A549 (cell line): ENCODE results near the gene CCDC106. TPM values are rescaled to one million over a fixed set of nuclear protein-coding genes. Genes with fewer than 3 reads are reported as not detected.

ENCODE experiments used
- ATAC-seq, 2 experiments: fragments of 200-7000 bp in 1 of 2; fragments of >200 bp in 1 of 2; cut with Nextera tagmentation in 1 of 2; cut with Tn5 transposase in 1 of 2; 3 replicates each; pipeline versions ENCODE4 v1.8.0 to v1.9.1; 2018 to 2020; ENCODE audit warnings: mild to moderate bottlenecking in 1 of 2, moderate library complexity in 1 of 2
- CTCF ChIA-PET: fragments of 300-600 bp; sonication (Branson Sonifier 250); formaldehyde crosslinking; extraction: SDS; loops from one replicate; lab custom pipeline; 2021; ENCODE audit warnings: antibody characterized with exemption, inconsistent platforms; lab: Yijun Ruan, JAX
- POLR2A ChIA-PET: fragments of 350-600 bp; formaldehyde crosslinking; extraction: SDS; loops from one replicate; lab custom pipeline; 2021; ENCODE audit warnings: antibody characterized with exemption, inconsistent platforms; lab: Yijun Ruan, JAX
- DNase-seq, 2 experiments: peaks; one replicate each; pipeline versions ENCODE4 v3.0.0 to v3.0.0-alpha.2; 2011 to 2016; ENCODE audit warnings: low read depth in 1 of 2, low spot score in 1 of 2
- FAIRE-seq: peaks from 2 replicates; lab custom pipeline; 2011; peaks lifted over from hg19 to GRCh38; lab: Jason Lieb, UNC
- H3K27ac ChIP-seq, 2 experiments: fragments of >200 bp; sonication (Bioruptor Twin); formaldehyde crosslinking; 3 replicates each; pipeline ENCODE4 v1.5.1; 2016 to 2017
- H3K4me1 ChIP-seq: fragments of >200 bp; sonication (Bioruptor Twin); formaldehyde crosslinking; 3 replicates; pipeline ENCODE4 v1.6.1; 2016
- H3K4me2 ChIP-seq: fragments of >200 bp; sonication (Bioruptor Twin); formaldehyde crosslinking; 3 replicates; pipeline ENCODE4 v1.6.1; 2016
- H3K4me3 ChIP-seq: fragments of >200 bp; sonication (Bioruptor Twin); formaldehyde crosslinking; 3 replicates; pipeline ENCODE4 v1.5.1; 2016
- H3K9me3 ChIP-seq: fragments of >200 bp; sonication (Bioruptor Twin); formaldehyde crosslinking; 3 replicates; pipeline ENCODE4 v1.6.1; 2016
- CBX8 ChIP-seq: fragments of 200-600 bp; sonication (generic); IDR thresholded peaks from 2 replicates; pipeline ENCODE4 v1.6.1; 2016
- CEBPB ChIP-seq, 2 experiments: fragments of >200 bp in 1 of 2; sonication (Bioruptor Twin) in 1 of 2; formaldehyde crosslinking in 1 of 2; IDR thresholded peaks; 2 replicates each; pipeline ENCODE4 v1.6.1; 2012 to 2016
- CHD2 ChIP-seq: fragments of 150-350 bp; IDR thresholded peaks from 2 replicates; pipeline ENCODE4 v1.6.1; 2014; ENCODE audit warnings: low read length; ENCODE audit not compliant: partially characterized antibody
- ESRRA ChIP-seq: fragments of 150-350 bp; IDR thresholded peaks from 2 replicates; pipeline ENCODE4 v1.6.1; 2014; ENCODE audit warnings: mild to moderate bottlenecking, low read length, borderline replicate concordance
- FOSB ChIP-seq: fragments of 250-450 bp; sonication (Bioruptor Pico); IDR thresholded peaks from 2 replicates; pipeline ENCODE4 v1.5.0; 2020; ENCODE audit warnings: mild to moderate bottlenecking, moderate library complexity
- FOXS1 ChIP-seq: fragments of 250-450 bp; sonication (Bioruptor Pico); IDR thresholded peaks from 2 replicates; pipeline ENCODE4 v1.5.0; 2020; ENCODE audit warnings: mild to moderate bottlenecking, moderate library complexity
- HDAC2 ChIP-seq: fragments of 200-600 bp; sonication (generic); IDR thresholded peaks from 2 replicates; pipeline ENCODE4 v1.6.1; 2016
- MAFK ChIP-seq: fragments of 450-650 bp; IDR thresholded peaks from 2 replicates; pipeline ENCODE4 v1.6.1; 2014; ENCODE audit not compliant: partially characterized antibody
- POLR2AphosphoS2 ChIP-seq: conservative IDR thresholded peaks from 2 replicates; pipeline ENCODE4 v1.6.1; 2012; ENCODE audit warnings: low read length, improper control_type of control experiment, inconsistent platforms
- RCOR1 ChIP-seq: fragments of 150-350 bp; IDR thresholded peaks from 2 replicates; pipeline ENCODE4 v1.6.1; 2014; ENCODE audit warnings: antibody characterized with exemption, low read length, low read depth
- REST ChIP-seq: fragments of 200-600 bp; sonication (generic); IDR thresholded peaks from 2 replicates; pipeline ENCODE4 v1.6.1; 2016; ENCODE audit warnings: antibody characterized with exemption, mild to moderate bottlenecking, moderate library complexity
- SMC3 ChIP-seq: fragments of >200 bp; sonication (Bioruptor Twin); formaldehyde crosslinking; IDR thresholded peaks from 3 replicates; pipeline ENCODE4 v1.6.1; 2018; ENCODE audit warnings: inconsistent platforms
- SREBF2 ChIP-seq: fragments of 450-650 bp; IDR thresholded peaks from 2 replicates; pipeline ENCODE4 v1.6.1; 2014; ENCODE audit warnings: mild to moderate bottlenecking, moderate library complexity
- ZSCAN20 ChIP-seq: fragments of 250-450 bp; sonication (Bioruptor Pico); IDR thresholded peaks from 2 replicates; pipeline ENCODE4 v1.8.0; 2022; ENCODE audit warnings: mild to moderate bottlenecking, moderate library complexity
- WGBS: methylation state at CpG from one replicate; pipeline ENCODE4 v1.1.6; 2017; ENCODE audit errors: missing lambda C conversion rate; 5-methylcytosine and 5-hydroxymethylcytosine counted together
- polyA plus RNA-seq, 4 experiments: library from polyadenylated mRNA; depleted of rRNA in 3 of 4; stranded (reverse); fragments of >200 nt; fragmentation: RNase III in 1 of 4; extraction: RNeasy Plus Mini Kit Qiagen cat#74134 plus additional on column Dnase treatment in 1 of 4; gene quantifications; 2 replicates in 3 of 4; 3 replicates in 1 of 4; pipeline ENCODE4 v1.2.3, GENCODE V29; 2011 to 2017
- TF ChIP-seq, protein P1 (sequence below): fragments of >200 bp; sonication (Bioruptor Twin); formaldehyde crosslinking; IDR thresholded peaks from 3 replicates; pipeline ENCODE4 v1.6.1; 2016

Gene CCDC106
- polyA plus RNA-seq, 2 of the 4 experiments (the other 2 are of a cell fraction), result 5.2 to 17.6 TPM

DNA sequence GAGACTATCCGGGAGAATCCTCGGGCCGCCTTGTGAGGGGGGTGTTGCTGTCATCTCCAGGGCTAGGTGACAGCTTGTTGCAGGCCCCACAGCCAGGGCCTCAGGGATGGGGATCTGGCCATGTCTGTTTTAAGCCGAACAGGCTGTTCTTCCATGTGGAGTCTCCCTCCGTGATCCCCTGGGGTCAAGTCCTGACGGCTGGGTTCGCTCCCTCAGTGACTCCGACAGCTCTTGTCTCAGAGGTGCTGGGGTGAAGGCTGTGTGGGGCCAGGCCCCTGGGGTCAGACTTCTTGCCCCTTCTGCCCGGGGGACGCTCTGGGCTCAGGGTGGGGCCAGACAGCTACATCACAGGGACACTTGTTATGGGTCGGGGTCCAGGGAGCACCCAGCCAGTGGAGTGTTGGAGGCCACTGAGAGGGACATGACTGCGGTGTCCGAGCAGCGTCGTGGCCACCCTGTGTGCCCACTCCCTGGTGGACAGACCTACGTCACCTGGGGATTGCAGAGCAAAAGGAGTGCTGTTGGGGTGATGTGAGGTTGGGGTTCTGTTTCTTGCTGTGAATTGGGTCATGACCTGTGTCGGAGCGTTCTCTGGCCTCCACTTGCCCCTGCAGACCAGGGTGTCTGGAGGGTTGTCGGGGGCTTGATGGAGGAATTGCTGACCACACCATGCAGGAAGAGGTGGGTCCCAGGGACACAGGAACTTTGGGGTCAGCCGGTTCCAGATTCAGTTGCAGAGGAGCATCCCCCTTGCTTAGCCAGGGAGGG, 48.5 kb downstream of the CCDC106 start:
- no peak for FAIRE-seq
- Histone ChIP-seq H3K9me3 (no peaks in the 10 kb centered on the region), H3K4me1 (no peaks in the 10 kb centered on the region), H3K4me2 (no peak overlapping the region), H3K4me3 (no peak overlapping the region), H3K27ac (no peak overlapping the region)
- DNase-seq, result no peak
- WGBS, result 95% methylated on average over 19 of the region's 20 CpGs
- CTCF ChIA-PET, result interaction anchor here (1.2 to 1.3 kb wide), 2 partner anchors 8 to 25 kb away, joined by 4 to 7 read pairs; no protein-coding TSS in a partner anchor
- POLR2A ChIA-PET, result no interaction called here
- no peak for ATAC-seq
- TF ChIP-seq HDAC2 (no peak), MAFK (no peak), CEBPB (IDR thresholded peaks at IDR 0.05) (no peak), RCOR1 (no peak), SREBF2 (no peak), ESRRA (no peak)

GRCh38 chr19:55697069-55697440, 49.0 kb downstream of the CCDC106 start:
- DNase-seq (no peak), ATAC-seq (no peak), FAIRE-seq (no peak)
- ChIA-PET CTCF (interaction anchor here (1.1 kb wide), 1 partner anchor 43 kb away, joined by 3 read pairs; no protein-coding TSS in a partner anchor), POLR2A (no interaction called here)
- no peak overlapping the region for H3K4me3 ChIP-seq
- no peak overlapping the region for H3K27ac ChIP-seq
- 93% methylated on average over 12 of the region's 12 CpGs for WGBS
- H3K4me2 ChIP-seq, result no peak overlapping the region
- H3K4me1 ChIP-seq, result no peaks in the 10 kb centered on the region
- TF ChIP-seq RCOR1 (no peak), SMC3 (no peak), FOSB (CRISPR knock-in tag) (no peak), CHD2 (no peak)
- TF ChIP-seq, protein P1, sequence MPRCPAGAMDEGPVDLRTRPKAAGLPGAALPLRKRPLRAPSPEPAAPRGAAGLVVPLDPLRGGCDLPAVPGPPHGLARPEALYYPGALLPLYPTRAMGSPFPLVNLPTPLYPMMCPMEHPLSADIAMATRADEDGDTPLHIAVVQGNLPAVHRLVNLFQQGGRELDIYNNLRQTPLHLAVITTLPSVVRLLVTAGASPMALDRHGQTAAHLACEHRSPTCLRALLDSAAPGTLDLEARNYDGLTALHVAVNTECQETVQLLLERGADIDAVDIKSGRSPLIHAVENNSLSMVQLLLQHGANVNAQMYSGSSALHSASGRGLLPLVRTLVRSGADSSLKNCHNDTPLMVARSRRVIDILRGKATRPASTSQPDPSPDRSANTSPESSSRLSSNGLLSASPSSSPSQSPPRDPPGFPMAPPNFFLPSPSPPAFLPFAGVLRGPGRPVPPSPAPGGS, result no peak
- TF ChIP-seq, all 56 proteins: peak for 0
- H3K9me3 ChIP-seq, result no peaks in the 10 kb centered on the region

DNA sequence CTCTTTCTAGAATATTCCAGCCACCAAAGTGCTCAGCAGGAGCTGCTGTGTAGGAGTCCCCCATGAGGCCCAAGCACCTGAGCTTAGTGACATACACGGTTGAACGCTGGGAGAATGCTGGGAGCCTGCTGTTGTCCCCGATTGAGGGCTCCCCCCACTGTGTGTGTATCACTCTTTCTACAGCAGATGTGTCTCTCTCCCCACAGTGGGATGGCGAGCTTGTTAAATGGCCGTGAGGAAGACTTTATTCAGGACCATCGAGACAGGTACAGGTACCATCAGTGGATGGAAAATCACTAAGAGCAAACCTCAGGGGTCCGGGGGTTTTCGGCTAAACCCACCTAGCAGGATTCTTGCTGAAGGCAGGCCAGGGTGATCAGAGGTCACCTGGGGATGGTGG, 49.7 kb downstream of the CCDC106 start:
- Histone ChIP-seq H3K4me3 (no peak overlapping the region), H3K4me2 (no peak overlapping the region), H3K27ac (no peak overlapping the region), H3K9me3 (no peaks in the 10 kb centered on the region), H3K4me1 (no peaks in the 10 kb centered on the region)
- 93% methylated on average over 8 of the region's 8 CpGs for WGBS
- CTCF ChIA-PET, result interaction anchor here (1.1 kb wide), 1 partner anchor 43 kb away, joined by 3 read pairs; no protein-coding TSS in a partner anchor
- TF ChIP-seq CBX8 (no peak), POLR2AphosphoS2 (no peak), FOXS1 (CRISPR knock-in tag) (no peak), REST (no peak), ZSCAN20 (CRISPR knock-in tag) (no peak)
- DNase-seq (no peak), FAIRE-seq (no peak), ATAC-seq (no peak)
- POLR2A ChIA-PET, result no interaction called here
